BJ (cell line): Measurements from ENCODE around the gene CHRNA4. TPM values are rescaled to one million over a fixed set of nuclear protein-coding genes. Genes with fewer than 3 reads are reported as not detected.

Source experiments
- CTCF ChIA-PET: fragments of 350-600 bp; formaldehyde crosslinking; extraction: SDS; loops from one replicate; lab custom pipeline; 2021; ENCODE audit warnings: antibody characterized with exemption, inconsistent platforms; lab: Yijun Ruan, JAX
- POLR2A ChIA-PET: fragments of 300-600 bp; sonication (Branson Sonifier 250); formaldehyde crosslinking; extraction: SDS; loops from one replicate; lab custom pipeline; 2021; ENCODE audit warnings: antibody characterized with exemption; lab: Charles Lee
- DNase-seq: peaks from one replicate; pipeline ENCODE4 v3.0.0-alpha.2; 2011; ENCODE audit warnings: low read depth
- H3K27me3 ChIP-seq: 2 replicates; pipeline ENCODE4 v1.6.0; 2011; ENCODE audit warnings: low read length; ENCODE audit not compliant: control insufficient read depth, insufficient read depth
- H3K36me3 ChIP-seq: 2 replicates; pipeline ENCODE4 v1.5.1; 2011; ENCODE audit warnings: low read length; ENCODE audit not compliant: control insufficient read depth, insufficient read depth
- H3K4me3 ChIP-seq: 2 replicates; pipeline ENCODE4 v1.5.1; 2011; ENCODE audit warnings: low read depth, mild to moderate bottlenecking, control low read depth, low read length
- CTCF ChIP-seq: IDR thresholded peaks from 2 replicates; pipeline ENCODE4 v1.5.1; 2011; ENCODE audit warnings: low read depth, mild to moderate bottlenecking, control low read depth, inconsistent platforms, low read length, moderate library complexity; ENCODE audit not compliant: insufficient read depth
- polyA plus RNA-seq: library from polyadenylated mRNA; depleted of rRNA; stranded (reverse); fragments of >200 nt; gene quantifications from 2 replicates; pipeline ENCODE4 v1.2.3, GENCODE V29; 2011

The CHRNA4 gene
- polyA plus RNA-seq, 1 experiment: not detected

- POLR2A ChIA-PET: no interaction called here
- DNase-seq: no peak
- TF ChIP-seq CTCF: no peak
- CTCF ChIA-PET: interaction anchor here (1.0 to 7.5 kb wide), 4 partner anchors 8 to 113 kb away, joined by 3 to 68 read pairs (median 6); no protein-coding TSS in a partner anchor
- H3K36me3 ChIP-seq: no peaks in the 10 kb centered on the region
- H3K4me3 ChIP-seq: no peak overlapping the region
- peaks cover 14% of the 10 kb centered on the region for H3K27me3 ChIP-seq
Observed at GRCh38 chr20:63296531-63297299, 64.4 kb downstream of the CHRNA4 start.

DNA sequence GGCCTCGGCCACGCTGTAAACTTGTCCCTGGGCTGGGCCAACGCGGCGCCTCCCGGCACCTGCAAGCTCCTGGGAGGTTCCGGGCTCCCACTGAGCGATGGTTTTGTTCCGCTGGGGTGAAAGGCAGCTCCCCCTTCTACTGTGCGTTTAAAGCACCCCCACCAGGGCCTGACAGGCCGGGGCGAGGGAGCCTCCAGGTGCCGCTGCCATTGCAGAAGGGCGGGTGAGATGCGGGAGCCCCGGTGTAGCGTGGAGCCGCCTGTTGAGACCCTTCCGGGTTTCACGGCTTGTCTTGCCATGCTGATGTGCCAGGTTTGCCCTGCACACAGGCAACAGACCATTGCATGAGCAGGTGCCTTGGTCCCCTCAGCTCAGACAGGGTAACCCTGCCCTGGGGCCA lies 65.3 kb downstream of the CHRNA4 start:
- ChIA-PET POLR2A (no interaction called here), CTCF (interaction anchor here (1.0 to 7.5 kb wide), 3 partner anchors 14 to 112 kb away, joined by 3 to 68 read pairs (median 10); no protein-coding TSS in a partner anchor)
- TF ChIP-seq CTCF: no peak
- DNase-seq: no peak
- Histone ChIP-seq H3K4me3 (no peak overlapping the region), H3K36me3 (no peaks in the 10 kb centered on the region), H3K27me3 (peaks cover 14% of the 10 kb centered on the region)

GRCh38 chr20:63295422-63295821 lies 65.7 kb downstream of the CHRNA4 start:
- POLR2A ChIA-PET: no interaction called here
- peaks cover 14% of the 10 kb centered on the region for H3K27me3 ChIP-seq
- no peaks in the 10 kb centered on the region for H3K36me3 ChIP-seq
- TF ChIP-seq CTCF: no peak
- DNase-seq: no peak
- CTCF ChIA-PET: interaction anchor here (1.0 to 7.5 kb wide), 3 partner anchors 14 to 112 kb away, joined by 3 to 68 read pairs (median 10); no protein-coding TSS in a partner anchor
- no peak overlapping the region for H3K4me3 ChIP-seq

- no peak for DNase-seq
- POLR2A ChIA-PET: no interaction called here
- no peak for TF ChIP-seq CTCF
- Histone ChIP-seq H3K36me3 (no peaks in the 10 kb centered on the region), H3K27me3 (peaks cover 14% of the 10 kb centered on the region), H3K4me3 (no peak overlapping the region)
- CTCF ChIA-PET: interaction anchor here (1.3 to 7.5 kb wide), 3 partner anchors 14 to 72 kb away, joined by 3 to 68 read pairs (median 10); no protein-coding TSS in a partner anchor
Observed at GRCh38 chr20:63295018-63295417, 66.1 kb downstream of the CHRNA4 start.

DNA sequence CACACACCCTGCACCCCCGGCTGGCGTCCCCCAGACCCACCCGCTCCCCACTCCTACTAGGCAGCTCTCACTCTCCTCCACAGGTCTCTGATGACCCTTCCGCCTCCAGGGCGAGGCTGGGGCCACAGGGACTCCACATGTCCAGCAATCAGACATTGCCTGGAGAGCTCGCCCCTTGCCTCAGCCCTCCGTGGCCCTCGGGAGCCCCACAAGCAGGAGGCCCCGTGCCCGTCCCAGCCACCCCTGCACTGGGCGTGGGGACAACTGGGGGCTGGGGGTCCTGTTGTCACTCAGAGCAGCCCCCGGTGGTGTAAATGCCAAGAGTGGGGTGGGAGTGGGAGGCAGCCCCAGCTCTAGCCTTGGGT lies 66.6 kb downstream of the CHRNA4 start:
- Histone ChIP-seq H3K36me3 (no peaks in the 10 kb centered on the region), H3K27me3 (peaks cover 14% of the 10 kb centered on the region), H3K4me3 (no peak overlapping the region)
- no peak for TF ChIP-seq CTCF
- ChIA-PET POLR2A (no interaction called here), CTCF (interaction anchor here (0.6 to 7.5 kb wide), 4 partner anchors 15 to 1018 kb away, joined by 3 to 68 read pairs (median 6); no protein-coding TSS in a partner anchor)
- no peak for DNase-seq
